Neuronal stem cell (in vitro differentiated cells): Measurements from ENCODE around the gene LRRTM4.
A peak's percentile ranks its signal among the peaks of the same experiment; 100 is the strongest.

Source experiments
- DNase-seq: peaks from one replicate; pipeline ENCODE4 v3.0.0-alpha.2; 2013; ENCODE audit warnings: low spot score
- H2AFZ ChIP-seq: one replicate; pipeline ENCODE4 v1.6.1; 2013; ENCODE audit warnings: mild to moderate bottlenecking, low read length, inconsistent platforms
- H2AK5ac ChIP-seq: 2 replicates; pipeline ENCODE4 v1.6.1; 2013; ENCODE audit warnings: low read depth, mild to moderate bottlenecking, inconsistent platforms, low read length, moderate library complexity, mixed read lengths
- H2BK120ac ChIP-seq: 2 replicates; pipeline ENCODE4 v1.6.1; 2013; ENCODE audit warnings: low read depth, mild to moderate bottlenecking, inconsistent platforms, low read length, moderate library complexity, mixed read lengths
- H2BK12ac ChIP-seq: one replicate; pipeline ENCODE4 v1.6.1; 2013; ENCODE audit warnings: low read length, inconsistent platforms
- H2BK15ac ChIP-seq: 2 replicates; pipeline ENCODE4 v1.6.1; 2013; ENCODE audit warnings: mild to moderate bottlenecking, low read length, inconsistent platforms, mixed read lengths
- H2BK5ac ChIP-seq: one replicate; pipeline ENCODE4 v1.6.1; 2013; ENCODE audit warnings: inconsistent platforms, mild to moderate bottlenecking, low read length, moderate library complexity
- H3K14ac ChIP-seq: one replicate; pipeline ENCODE4 v1.6.1; 2013; ENCODE audit warnings: low read length, inconsistent platforms
- H3K18ac ChIP-seq: 2 replicates; pipeline ENCODE4 v1.6.1; 2013; ENCODE audit warnings: low read length, inconsistent platforms
- H3K23ac ChIP-seq: 2 replicates; pipeline ENCODE4 v1.6.1; 2013; ENCODE audit warnings: low read depth, mild to moderate bottlenecking, mixed read lengths, low read length, inconsistent platforms; ENCODE audit not compliant: poor library complexity
- H3K27ac ChIP-seq: replicated peaks from 3 replicates; pipeline ENCODE4 v1.5.1; 2013; ENCODE audit warnings: low read length, inconsistent platforms
- H3K27me3 ChIP-seq, 3 experiments: 2 replicates each; pipeline ENCODE4 v1.6.1; 2013; ENCODE audit warnings: low read length in 3 of 3, mild to moderate bottlenecking in 2 of 3, inconsistent platforms in 1 of 3, low read depth in 1 of 3, mixed read lengths in 1 of 3, moderate library complexity in 1 of 3; ENCODE audit not compliant: control insufficient read depth in 3 of 3, insufficient read depth in 3 of 3
- H3K36me3 ChIP-seq, 2 donors: replicated peaks in 1 of 2; 2 replicates each; pipeline ENCODE4 v1.6.1; 2013; ENCODE audit warnings: low read length in 2 of 2; ENCODE audit not compliant: control insufficient read depth in 2 of 2, insufficient read depth in 2 of 2
- H3K4ac ChIP-seq: 2 replicates; pipeline ENCODE4 v1.6.1; 2013; ENCODE audit warnings: inconsistent platforms, mild to moderate bottlenecking, low read length, moderate library complexity
- H3K4me1 ChIP-seq, 2 donors: 1 replicate in 1 of 2; 2 replicates in 1 of 2; pipeline ENCODE4 v1.6.1; 2013; ENCODE audit warnings: low read length in 2 of 2, low read depth in 1 of 2; ENCODE audit not compliant: control insufficient read depth in 2 of 2, insufficient read depth in 1 of 2
- H3K4me2 ChIP-seq: one replicate; pipeline ENCODE4 v1.6.1; 2013; ENCODE audit warnings: mild to moderate bottlenecking, low read length, inconsistent platforms; ENCODE audit not compliant: insufficient read depth, poor library complexity, severe bottlenecking
- H3K4me3 ChIP-seq, 2 donors: 2 replicates each; pipeline ENCODE4 v1.5.1; 2013; ENCODE audit warnings: low read length in 2 of 2, mild to moderate bottlenecking in 2 of 2, inconsistent platforms in 1 of 2, moderate library complexity in 1 of 2
- H3K79me1 ChIP-seq: one replicate; pipeline ENCODE4 v1.6.1; 2013; ENCODE audit warnings: low read depth, mild to moderate bottlenecking, inconsistent platforms, low read length, moderate library complexity
- H3K9ac ChIP-seq: one replicate; pipeline ENCODE4 v1.6.1; 2013; ENCODE audit warnings: mild to moderate bottlenecking, low read depth, low read length, inconsistent platforms; ENCODE audit not compliant: poor library complexity
- H3K9me3 ChIP-seq, 2 donors: replicated peaks in 1 of 2; 2 replicates each; pipeline versions ENCODE3 to v1.6.1; 2013; ENCODE audit warnings: low read length in 2 of 2, mild to moderate bottlenecking in 2 of 2, inconsistent platforms in 1 of 2, low read depth in 1 of 2, mixed read lengths in 1 of 2, moderate library complexity in 1 of 2; ENCODE audit not compliant: control insufficient read depth in 2 of 2, insufficient read depth in 1 of 2
- H4K8ac ChIP-seq: one replicate; pipeline ENCODE4 v1.6.1; 2013; ENCODE audit warnings: low read depth, mild to moderate bottlenecking, inconsistent platforms, low read length, moderate library complexity
- H4K91ac ChIP-seq: one replicate; pipeline ENCODE4 v1.6.1; 2013; ENCODE audit warnings: low read length, low read depth, mild to moderate bottlenecking, inconsistent platforms; ENCODE audit not compliant: poor library complexity
- WGBS, 2 donors: extraction: QIAGEN DNeasy Blood & Tissue Kit; methylation state at CpG; one replicate each; pipeline ENCODE4 v1.1.7; 2013; ENCODE audit warnings: missing lambda C conversion rate in 2 of 2, mixed read lengths in 1 of 2; ENCODE audit not compliant: insufficient read length in 2 of 2, insufficient replicate concordance in 1 of 2; ENCODE audit errors: extremely low coverage in 2 of 2; 5-methylcytosine and 5-hydroxymethylcytosine counted together

LRRTM4 gene

DNA sequence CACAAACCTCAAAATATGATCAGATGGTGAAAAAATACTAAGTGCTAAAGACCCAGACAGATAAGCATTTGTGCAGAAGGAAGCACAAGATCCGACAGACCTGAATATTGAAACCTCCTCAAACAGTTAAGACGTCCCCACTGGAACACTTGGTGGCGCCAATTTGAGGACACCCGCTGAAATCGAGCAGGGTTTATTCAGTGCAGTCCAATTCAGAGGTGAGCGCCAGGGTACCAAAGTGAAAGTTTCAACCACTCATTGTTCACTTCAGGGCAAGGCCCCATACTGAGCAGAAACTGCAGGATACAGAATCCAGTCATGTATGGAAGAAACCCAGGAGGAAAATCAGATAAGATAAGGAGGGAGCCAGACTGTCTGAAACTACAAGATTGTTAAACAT, 417.6 kb downstream of the LRRTM4 start:
- H3K27ac ChIP-seq: no peak overlapping the region
- no CpG with 5 or more reads among the region's 6 CpGs for WGBS, 2 donors
- no peaks in the 10 kb centered on the region for H3K79me1 ChIP-seq
- no peaks in the 10 kb centered on the region for H3K27me3 ChIP-seq
- H3K36me3 ChIP-seq: no peaks in the 10 kb centered on the region
- H3K9ac ChIP-seq: no peak overlapping the region
- no peaks in the 10 kb centered on the region for H3K4me1 ChIP-seq
- DNase-seq: no peak
- H2BK120ac ChIP-seq: no peak overlapping the region
- H3K4ac ChIP-seq: no peak overlapping the region
- H3K4me3 ChIP-seq: no peak overlapping the region
- no peak overlapping the region for H4K8ac ChIP-seq
- H3K18ac ChIP-seq: no peak overlapping the region
- no peak overlapping the region for H3K14ac ChIP-seq
- no peak overlapping the region for H4K91ac ChIP-seq
- no peak overlapping the region for H2AFZ ChIP-seq
- H2BK5ac ChIP-seq: no peak overlapping the region
- H3K23ac ChIP-seq: no peak overlapping the region
- no peak overlapping the region for H2AK5ac ChIP-seq
- no peak overlapping the region for H2BK15ac ChIP-seq
- H2BK12ac ChIP-seq: no peak overlapping the region
- H3K9me3 ChIP-seq: no peaks in the 10 kb centered on the region
- no peak overlapping the region for H3K4me2 ChIP-seq

DNA sequence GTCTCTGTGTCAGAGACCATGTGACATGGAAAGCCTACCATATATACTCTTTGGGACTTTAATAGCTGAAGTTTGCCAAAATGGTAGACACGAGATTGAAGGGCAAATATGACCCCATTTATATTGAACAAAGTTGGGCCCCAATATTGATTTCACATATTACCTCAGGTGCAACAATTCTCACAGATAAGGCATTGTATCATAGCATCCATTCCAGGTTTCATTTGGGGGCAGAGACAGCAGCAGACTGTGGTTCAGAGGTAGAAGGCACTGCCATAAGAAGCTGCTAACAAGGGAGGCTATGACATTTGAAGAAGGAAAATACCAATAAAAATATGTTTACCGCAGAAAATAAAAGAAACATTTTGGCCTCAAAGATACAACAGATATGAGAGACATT, 419.2 kb downstream of the LRRTM4 start:
- Histone ChIP-seq H4K8ac (no peak overlapping the region), H3K18ac (no peak overlapping the region), H3K9ac (no peak overlapping the region), H3K27me3 (no peaks in the 10 kb centered on the region), H2BK5ac (no peak overlapping the region), H3K14ac (no peak overlapping the region), H3K4me3 (no peak overlapping the region), H2BK15ac (no peak overlapping the region), H3K23ac (no peak overlapping the region), H3K36me3 (no peaks in the 10 kb centered on the region), H2AFZ (no peak overlapping the region), H3K4ac (no peak overlapping the region), H3K4me2 (no peak overlapping the region), H2AK5ac (no peak overlapping the region), H3K79me1 (no peaks in the 10 kb centered on the region), H3K4me1 (no peaks in the 10 kb centered on the region), H3K9me3 (no peaks in the 10 kb centered on the region), H2BK12ac (no peak overlapping the region), H4K91ac (no peak overlapping the region), H2BK120ac (no peak overlapping the region), H3K27ac (no peak overlapping the region)
- no CpG with 5 or more reads among the region's 2 CpGs for WGBS, 2 donors
- no peak for DNase-seq

DNA sequence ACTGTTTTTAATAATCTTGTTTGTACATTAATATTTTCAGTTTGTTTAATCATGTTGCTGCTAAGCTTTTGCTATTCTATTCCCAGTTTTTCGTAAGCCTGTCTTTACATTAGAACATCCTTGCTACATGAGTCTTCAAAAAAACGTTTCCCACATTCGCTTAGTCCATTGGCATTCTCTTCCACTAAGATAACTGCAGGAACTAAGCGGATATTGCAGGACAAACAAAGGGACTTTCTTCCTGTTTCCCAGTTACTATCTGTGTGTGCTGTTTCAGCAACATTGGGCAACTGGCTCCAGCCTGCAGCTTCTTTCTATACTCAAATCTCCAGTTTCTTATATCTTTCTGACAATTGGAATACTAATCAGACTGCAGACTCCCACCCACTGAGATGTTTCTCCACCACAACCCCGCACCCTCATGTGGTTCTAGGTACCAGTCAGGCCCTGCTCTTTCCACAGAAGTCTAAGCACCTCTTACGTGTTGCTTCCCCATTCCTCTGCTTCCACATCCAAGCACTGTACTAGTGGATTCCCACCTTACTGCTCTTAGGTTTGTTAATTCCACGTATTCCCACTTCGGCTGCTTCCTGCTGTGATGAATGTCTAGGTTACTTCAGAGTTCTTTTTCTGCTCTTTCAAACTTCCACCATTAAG, 420.3 kb downstream of the LRRTM4 start:
- H3K4me3 ChIP-seq: no peak overlapping the region
- H3K36me3 ChIP-seq: no peaks in the 10 kb centered on the region
- no peak for DNase-seq
- no peaks in the 10 kb centered on the region for H3K9me3 ChIP-seq
- no peak overlapping the region for H2AK5ac ChIP-seq
- no peak overlapping the region for H3K9ac ChIP-seq
- no peak overlapping the region for H3K27ac ChIP-seq
- H3K14ac ChIP-seq: no peak overlapping the region
- H2BK5ac ChIP-seq: no peak overlapping the region
- WGBS, 2 donors: no CpG with 5 or more reads among the region's 8 CpGs
- H3K79me1 ChIP-seq: no peaks in the 10 kb centered on the region
- H4K91ac ChIP-seq: no peak overlapping the region
- H2BK15ac ChIP-seq: no peak overlapping the region
- H3K4me1 ChIP-seq: no peaks in the 10 kb centered on the region
- H3K23ac ChIP-seq: no peak overlapping the region
- peak overlapping the region; percentile 22 for H2BK12ac ChIP-seq
- H3K27me3 ChIP-seq: no peaks in the 10 kb centered on the region
- H3K4me2 ChIP-seq: no peak overlapping the region
- H3K4ac ChIP-seq: no peak overlapping the region
- no peak overlapping the region for H4K8ac ChIP-seq
- H2AFZ ChIP-seq: peak overlapping the region; percentile 54
- H2BK120ac ChIP-seq: no peak overlapping the region
- H3K18ac ChIP-seq: no peak overlapping the region

GRCh38 chr2:77099961-77100360, 422.2 kb downstream of the LRRTM4 start:
- Histone ChIP-seq H3K4me3 (no peak overlapping the region), H3K4ac (no peak overlapping the region)
- DNase-seq: no peak

More at GRCh38 chr2:77099961-77100360, 422.2 kb downstream of the LRRTM4 start:
- Histone ChIP-seq H3K79me1 (no peaks in the 10 kb centered on the region), H3K9me3 (no peaks in the 10 kb centered on the region), H2AFZ (no peak overlapping the region), H2BK12ac (no peak overlapping the region), H2AK5ac (no peak overlapping the region), H4K91ac (no peak overlapping the region), H3K9ac (no peak overlapping the region), H3K14ac (no peak overlapping the region), H3K18ac (no peak overlapping the region), H3K4me1 (no peaks in the 10 kb centered on the region), H4K8ac (no peak overlapping the region), H3K27me3 (no peaks in the 10 kb centered on the region), H3K36me3 (no peaks in the 10 kb centered on the region), H3K4me2 (no peak overlapping the region), H2BK5ac (no peak overlapping the region), H3K23ac (no peak overlapping the region), H2BK120ac (no peak overlapping the region), H2BK15ac (no peak overlapping the region), H3K27ac (no peak overlapping the region)
- no CpG with 5 or more reads among the region's 2 CpGs for WGBS, 2 donors
